IMR-90 (cell line): ENCODE data around the gene SIRT7. TPM values are rescaled to one million over a fixed set of nuclear protein-coding genes. Genes with fewer than 3 reads are reported as not detected.

Experiments used
- ATAC-seq: fragments of 200-7000 bp; cut with Tn5 transposase; 2 replicates; pipeline ENCODE4 v1.9.1; 2020; ENCODE audit warnings: low read depth, mild to moderate bottlenecking, moderate library complexity
- BruUV-seq: library from RNA; stranded (reverse); fragments of 400-500 nt; replicated peaks from 2 replicates; lab custom pipeline; 2021; lab: Mats Ljungman, UMichigan
- CTCF ChIA-PET: fragments of 300-600 bp; formaldehyde crosslinking; extraction: SDS; loops from one replicate; lab custom pipeline; 2021; ENCODE audit warnings: antibody characterized with exemption; lab: Yijun Ruan, JAX
- POLR2A ChIA-PET: fragments of 300-600 bp; sonication (Branson Sonifier 250); formaldehyde crosslinking; loops from one replicate; lab custom pipeline; 2022; ENCODE audit warnings: antibody characterized with exemption; ENCODE audit not compliant: unreplicated experiment; lab: Charles Lee
- DNase-seq: peaks from one replicate; pipeline ENCODE4 v3.0.0; 2013
- H2AFZ ChIP-seq: replicated peaks from 2 replicates; pipeline ENCODE3; 2013; ENCODE audit warnings: low read length, mild to moderate bottlenecking; ENCODE audit not compliant: poor library complexity
- H2AK5ac ChIP-seq: 2 replicates; pipeline ENCODE4 v1.6.1; 2013; ENCODE audit warnings: low read depth, low read length, inconsistent platforms
- H2AK9ac ChIP-seq: replicated peaks from 2 replicates; pipeline ENCODE3; 2013; ENCODE audit warnings: mild to moderate bottlenecking, low read depth, low read length, moderate library complexity; ENCODE audit not compliant: poor library complexity
- H2BK120ac ChIP-seq: 2 replicates; pipeline ENCODE4 v1.6.1; 2013; ENCODE audit warnings: low read depth, low read length, inconsistent platforms
- H2BK15ac ChIP-seq: 3 replicates; pipeline ENCODE4 v1.6.1; 2013; ENCODE audit warnings: low read depth, low read length, inconsistent platforms
- H2BK20ac ChIP-seq: 2 replicates; pipeline ENCODE4 v1.6.1; 2013; ENCODE audit warnings: low read depth, mild to moderate bottlenecking, inconsistent platforms, low read length, moderate library complexity
- H2BK5ac ChIP-seq: 2 replicates; pipeline ENCODE4 v1.6.1; 2013; ENCODE audit warnings: mild to moderate bottlenecking, low read depth, low read length, inconsistent platforms; ENCODE audit not compliant: poor library complexity, severe bottlenecking
- H3K14ac ChIP-seq: replicated peaks from 2 replicates; pipeline ENCODE4 v1.6.1; 2013; ENCODE audit warnings: low read depth, low read length, inconsistent platforms
- H3K18ac ChIP-seq: 2 replicates; pipeline ENCODE4 v1.6.1; 2013; ENCODE audit warnings: low read depth, low read length, control low read depth
- H3K23ac ChIP-seq: 2 replicates; pipeline ENCODE4 v1.6.1; 2013; ENCODE audit warnings: low read depth, low read length, inconsistent platforms
- H3K27ac ChIP-seq: 2 replicates; pipeline ENCODE4 v1.5.1; 2013; ENCODE audit warnings: mild to moderate bottlenecking, control low read depth, low read length; ENCODE audit not compliant: insufficient read depth
- H3K27me3 ChIP-seq: 2 replicates; pipeline ENCODE4 v1.6.1; 2013; ENCODE audit warnings: low read length; ENCODE audit not compliant: control insufficient read depth, insufficient read depth
- H3K36me3 ChIP-seq: 2 replicates; pipeline ENCODE4 v1.6.1; 2013; ENCODE audit warnings: low read length, mixed read lengths; ENCODE audit not compliant: control insufficient read depth, insufficient read depth
- H3K4ac ChIP-seq: 2 replicates; pipeline ENCODE4 v1.6.1; 2013; ENCODE audit warnings: low read depth, low read length, inconsistent platforms
- H3K4me1 ChIP-seq: 2 replicates; pipeline ENCODE4 v1.6.1; 2013; ENCODE audit warnings: low read length, mixed read lengths; ENCODE audit not compliant: control insufficient read depth, insufficient read depth
- H3K4me2 ChIP-seq: 2 replicates; pipeline ENCODE4 v1.6.1; 2013; ENCODE audit warnings: low read depth, mild to moderate bottlenecking, control low read depth, low read length, moderate library complexity
- H3K4me3 ChIP-seq: 2 replicates; pipeline ENCODE4 v1.5.1; 2013; ENCODE audit warnings: low read depth, mild to moderate bottlenecking, control low read depth, low read length, moderate library complexity; ENCODE audit not compliant: insufficient read depth
- H3K56ac ChIP-seq: 2 replicates; pipeline ENCODE4 v1.6.1; 2013; ENCODE audit warnings: low read length, inconsistent platforms; ENCODE audit not compliant: insufficient read depth; ENCODE audit errors: extremely low read depth
- H3K79me1 ChIP-seq, 2 experiments: 2 replicates each; pipeline ENCODE4 v1.6.1; 2013; ENCODE audit warnings: low read length in 2 of 2, inconsistent platforms in 1 of 2, low read depth in 1 of 2
- H3K9ac ChIP-seq: 2 replicates; pipeline ENCODE4 v1.6.1; 2013; ENCODE audit warnings: low read depth, low read length, control low read depth
- H3K9me1 ChIP-seq: 2 replicates; pipeline ENCODE4 v1.6.1; 2013; ENCODE audit warnings: low read length, inconsistent platforms; ENCODE audit not compliant: insufficient read depth
- H3K9me3 ChIP-seq: 2 replicates; pipeline ENCODE4 v1.6.1; 2013; ENCODE audit warnings: low read length; ENCODE audit not compliant: control insufficient read depth, insufficient read depth
- H4K20me1 ChIP-seq: 2 replicates; pipeline ENCODE4 v1.6.1; 2013; ENCODE audit warnings: low read length, inconsistent platforms; ENCODE audit not compliant: insufficient read depth
- H4K5ac ChIP-seq: 2 replicates; pipeline ENCODE4 v1.6.1; 2013; ENCODE audit warnings: mild to moderate bottlenecking, low read depth, low read length, control low read depth
- H4K8ac ChIP-seq, 2 experiments: 2 replicates each; pipeline ENCODE4 v1.6.1; 2013; ENCODE audit warnings: low read depth in 2 of 2, low read length in 2 of 2, control low read depth in 1 of 2, inconsistent platforms in 1 of 2
- H4K91ac ChIP-seq: 2 replicates; pipeline ENCODE4 v1.6.1; 2013; ENCODE audit warnings: low read depth, low read length, inconsistent platforms; ENCODE audit not compliant: insufficient read depth
- BHLHE40 ChIP-seq: fragments of 150-350 bp; IDR thresholded peaks from 2 replicates; pipeline ENCODE4 v1.6.1; 2016; ENCODE audit warnings: mild to moderate bottlenecking, low read depth, low read length
- CEBPB ChIP-seq: IDR thresholded peaks from 2 replicates; pipeline ENCODE4 v1.6.1; 2012; ENCODE audit warnings: low read depth, low read length, improper control_type of control experiment
- MAFK ChIP-seq: IDR thresholded peaks from 2 replicates; pipeline ENCODE4 v1.6.1; 2012; ENCODE audit warnings: low read depth, low read length, improper control_type of control experiment
- MAZ ChIP-seq: IDR thresholded peaks from 2 replicates; pipeline ENCODE4 v1.6.1; 2012; ENCODE audit warnings: low read depth, mild to moderate bottlenecking, low read length, improper control_type of control experiment, moderate library complexity, borderline replicate concordance
- NFE2L2 ChIP-seq: fragments of 150-350 bp; IDR thresholded peaks from 2 replicates; pipeline ENCODE4 v1.6.1; 2016; ENCODE audit warnings: low read depth, mild to moderate bottlenecking, low read length
- POLR2A ChIP-seq: IDR thresholded peaks from 2 replicates; pipeline ENCODE4 v1.6.1; 2012; ENCODE audit warnings: mild to moderate bottlenecking, low read depth, low read length
- SMC3 ChIP-seq: fragments of 150-350 bp; IDR thresholded peaks from 2 replicates; pipeline ENCODE4 v1.6.1; 2016; ENCODE audit warnings: low read depth, mild to moderate bottlenecking, antibody characterized with exemption, low read length, moderate library complexity
- WGBS, 2 experiments: methylation state at CpG; one replicate each; pipeline versions ENCODE4 v1.1.5 to v1.1.7; 2013; ENCODE audit warnings: missing lambda C conversion rate in 2 of 2; ENCODE audit not compliant: insufficient read length in 1 of 2; ENCODE audit errors: extremely low coverage in 2 of 2; 5-methylcytosine and 5-hydroxymethylcytosine counted together
- dilution Hi-C: fragments of 300-500 bp; cut with HindIII; formaldehyde crosslinking; loops from one replicate; pipeline ENCODE4 v1.14.3; 2018; ENCODE audit warnings: low sequenced_read_pairs; ENCODE audit not compliant: unreplicated experiment
- in situ Hi-C: fragments of 300-500 bp; cut with MboI; formaldehyde crosslinking; loops from 3 replicates; pipeline ENCODE4 v1.14.3; 2019; ENCODE audit warnings: low sequenced_read_pairs, inconsistent platforms, mixed read lengths
- intact Hi-C: fragments of 100-400 bp; cut with micrococcal nuclease; formaldehyde crosslinking; loops from 2 replicates; pipeline ENCODE4 v1.10.0; 2022
- polyA plus RNA-seq, 3 experiments: library from polyadenylated mRNA; depleted of rRNA; stranded (reverse); fragments of >200 nt; gene quantifications; 2 replicates each; pipeline ENCODE4 v1.2.3, GENCODE V29; 2012; ENCODE audit warnings: low replicate concordance in 1 of 3
- total RNA-seq: library from RNA; depleted of rRNA; stranded (reverse); fragments of >200 nt; gene quantifications from 2 replicates; pipeline ENCODE4 v1.2.3, GENCODE V29; 2012
- TF ChIP-seq, protein P1 (sequence below): fragments of 150-350 bp; IDR thresholded peaks from 2 replicates; pipeline ENCODE4 v1.6.1; 2017; ENCODE audit warnings: mild to moderate bottlenecking, antibody characterized with exemption, low read length, low read depth

The SIRT7 gene
- total and polyA plus RNA-seq, 2 of the 4 experiments (the other 2 are of a cell fraction): 14.5 to 19.8 TPM

- Histone ChIP-seq H3K27me3 (no peaks in the 10 kb centered on the region), H3K4me2 (no peak overlapping the region), H2BK5ac (no peak overlapping the region), H3K9me3 (no peaks in the 10 kb centered on the region), H3K27ac (no peak overlapping the region), H3K36me3 (peaks cover 27% of the 10 kb centered on the region; the same call in 1 of the 2 replicates), H4K8ac (no peak overlapping the region), H3K14ac (no peak overlapping the region; the same call in 1 of the 2 replicates), H3K9ac (no peak overlapping the region), H2AK5ac (no peak overlapping the region), H4K20me1 (peaks cover 11% of the 10 kb centered on the region), H3K79me1 (peaks cover 18 to 49% of the 10 kb centered on the region in 2 experiments), H4K5ac (no peak overlapping the region), H2BK15ac (no peak overlapping the region), H3K4me3 (no peak overlapping the region), H3K9me1 (peaks cover 8% of the 10 kb centered on the region), H4K91ac (no peak overlapping the region), H3K23ac (no peak overlapping the region), H2BK120ac (no peak overlapping the region), H3K18ac (no peak overlapping the region), H2BK20ac (no peak overlapping the region), H2AK9ac (peak overlapping the region; percentile 52), H3K4ac (no peak overlapping the region), H3K4me1 (peaks cover 10% of the 10 kb centered on the region), H3K56ac (no peak overlapping the region), H2AFZ (no peak overlapping the region)
- CTCF ChIA-PET: no interaction called here
- no CpG with 5 or more reads among the region's 9 CpGs for WGBS, 2 experiments
- DNase-seq: no peak
- TF ChIP-seq NFE2L2 (no peak), BHLHE40 (no peak), MAFK (no peak), POLR2A (no peak), SMC3 (no peak), CEBPB (no peak), MAZ (no peak)
- TF ChIP-seq, protein P1, sequence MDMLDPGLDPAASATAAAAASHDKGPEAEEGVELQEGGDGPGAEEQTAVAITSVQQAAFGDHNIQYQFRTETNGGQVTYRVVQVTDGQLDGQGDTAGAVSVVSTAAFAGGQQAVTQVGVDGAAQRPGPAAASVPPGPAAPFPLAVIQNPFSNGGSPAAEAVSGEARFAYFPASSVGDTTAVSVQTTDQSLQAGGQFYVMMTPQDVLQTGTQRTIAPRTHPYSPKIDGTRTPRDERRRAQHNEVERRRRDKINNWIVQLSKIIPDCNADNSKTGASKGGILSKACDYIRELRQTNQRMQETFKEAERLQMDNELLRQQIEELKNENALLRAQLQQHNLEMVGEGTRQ: no peak
- dilution Hi-C loops: no loop called here
- BruUV-seq: TSS peak; percentile 93
- in situ Hi-C loops: no loop called here
- ATAC-seq: no peak
- intact Hi-C loops: no loop called here
- POLR2A ChIA-PET: no interaction called here
Measured at GRCh38 chr17:81932333-81932983, 14.5 kb upstream of the SIRT7 start.
